CD8-positive, alpha-beta memory T cell (primary cell): ENCODE results near the gene TMEM231. TPM values are rescaled to one million over a fixed set of nuclear protein-coding genes. Genes with fewer than 3 reads are reported as not detected.

Experiments
- CTCF ChIA-PET: fragments of 350-600 bp; sonication (Branson Sonifier 250); formaldehyde crosslinking; loops from one replicate; lab custom pipeline; 2021; ENCODE audit warnings: antibody characterized with exemption; lab: Charles Lee
- POLR2A ChIA-PET: fragments of 350-600 bp; sonication (Branson Sonifier 250); formaldehyde crosslinking; loops from one replicate; lab custom pipeline; 2021; ENCODE audit warnings: antibody characterized with exemption; lab: Charles Lee
- DNase-seq, 5 donors: peaks; one replicate each; pipeline versions ENCODE4 v3.0.0 to v3.0.0-alpha.2; 2020 to 2022; ENCODE audit warnings: mixed read lengths in 1 of 5
- H3K27ac ChIP-seq: one replicate; pipeline ENCODE4 v1.7.0; 2013; ENCODE audit warnings: low read depth, mild to moderate bottlenecking, low read length, moderate library complexity
- H3K27me3 ChIP-seq: 2 replicates; pipeline ENCODE4 v1.7.0; 2013; ENCODE audit warnings: low read length, mild to moderate bottlenecking; ENCODE audit not compliant: insufficient read depth, poor library complexity, severe bottlenecking
- H3K36me3 ChIP-seq: 2 replicates; pipeline ENCODE4 v1.7.0; 2013; ENCODE audit warnings: mild to moderate bottlenecking, low read length, moderate library complexity; ENCODE audit not compliant: insufficient read depth
- H3K4me1 ChIP-seq: 2 replicates; pipeline ENCODE4 v1.7.0; 2013; ENCODE audit warnings: mild to moderate bottlenecking, low read length, moderate library complexity; ENCODE audit not compliant: insufficient read depth
- H3K4me3 ChIP-seq: 2 replicates; pipeline ENCODE4 v1.7.0; 2013; ENCODE audit warnings: mild to moderate bottlenecking, low read length
- H3K9me3 ChIP-seq: 2 replicates; pipeline ENCODE4 v1.7.0; 2013; ENCODE audit warnings: mild to moderate bottlenecking, low read length
- H3K27ac Mint-ChIP-seq, 8 donors: one replicate each; pipeline ENCODE4 v1.8.0; 2020 to 2021; ENCODE audit warnings: mixed read lengths in 8 of 8, mild to moderate bottlenecking in 6 of 8, inconsistent platforms in 3 of 8, moderate library complexity in 3 of 8
- H3K27me3 Mint-ChIP-seq, 2 donors: one replicate each; pipeline ENCODE4 v1.8.0; 2020 to 2021; ENCODE audit warnings: mixed read lengths in 2 of 2, mild to moderate bottlenecking in 1 of 2, moderate library complexity in 1 of 2
- H3K36me3 Mint-ChIP-seq, 3 donors: one replicate each; pipeline ENCODE4 v1.8.0; 2020 to 2021; ENCODE audit warnings: mixed read lengths in 3 of 3, inconsistent platforms in 1 of 3, mild to moderate bottlenecking in 1 of 3
- H3K4me1 Mint-ChIP-seq, 3 donors: one replicate each; pipeline ENCODE4 v1.8.0; 2020 to 2021; ENCODE audit warnings: mixed read lengths in 3 of 3, inconsistent platforms in 1 of 3, mild to moderate bottlenecking in 1 of 3
- H3K4me3 Mint-ChIP-seq, 7 donors: one replicate each; pipeline ENCODE4 v1.8.0; 2020 to 2021; ENCODE audit warnings: mixed read lengths in 7 of 7, mild to moderate bottlenecking in 6 of 7, moderate library complexity in 4 of 7, inconsistent platforms in 2 of 7
- H3K9me3 Mint-ChIP-seq, 5 donors: one replicate each; pipeline ENCODE4 v1.8.0; 2020 to 2022; ENCODE audit warnings: mixed read lengths in 5 of 5, mild to moderate bottlenecking in 3 of 5, moderate library complexity in 2 of 5, inconsistent platforms in 1 of 5
- polyA plus RNA-seq: library from polyadenylated mRNA; unstranded; fragments of 300-500 nt; fragmentation: Illumina TruSeq; gene quantifications from one replicate; pipeline ENCODE4 v1.2.3, GENCODE V29; 2021
- total RNA-seq, 2 experiments: library from RNA; stranded (reverse); gene quantifications; one replicate each; pipeline ENCODE4 v1.2.3, GENCODE V29; 2021

The TMEM231 gene
- total and polyA plus RNA-seq, 3 experiments from 2014 or later = 3.4 to 5.4 (median 5.3) TPM

GRCh38 chr16:75537776-75538175, 18.3 kb downstream of the TMEM231 start:
- POLR2A ChIA-PET = no interaction called here
- Histone ChIP-seq H3K4me3 (no peak overlapping the region), H3K27ac (no peak overlapping the region), H3K4me1 (no peaks in the 10 kb centered on the region), H3K36me3 (no peaks in the 10 kb centered on the region), H3K27me3 (no peaks in the 10 kb centered on the region), H3K9me3 (no peaks in the 10 kb centered on the region)
- CTCF ChIA-PET = interaction anchor here (1.2 kb wide), 1 partner anchor 21 kb away, joined by 6 read pairs; no protein-coding TSS in a partner anchor
- no peaks in the 10 kb centered on the region for H3K9me3 Mint-ChIP-seq
- no peaks in the 10 kb centered on the region for H3K36me3 Mint-ChIP-seq
- H3K27me3 Mint-ChIP-seq = no peaks in the 10 kb centered on the region
- no peaks in the 10 kb centered on the region for H3K4me1 Mint-ChIP-seq
- no peak for DNase-seq
- no peak overlapping the region for H3K4me3 Mint-ChIP-seq
- H3K27ac Mint-ChIP-seq = no peak overlapping the region

DNA sequence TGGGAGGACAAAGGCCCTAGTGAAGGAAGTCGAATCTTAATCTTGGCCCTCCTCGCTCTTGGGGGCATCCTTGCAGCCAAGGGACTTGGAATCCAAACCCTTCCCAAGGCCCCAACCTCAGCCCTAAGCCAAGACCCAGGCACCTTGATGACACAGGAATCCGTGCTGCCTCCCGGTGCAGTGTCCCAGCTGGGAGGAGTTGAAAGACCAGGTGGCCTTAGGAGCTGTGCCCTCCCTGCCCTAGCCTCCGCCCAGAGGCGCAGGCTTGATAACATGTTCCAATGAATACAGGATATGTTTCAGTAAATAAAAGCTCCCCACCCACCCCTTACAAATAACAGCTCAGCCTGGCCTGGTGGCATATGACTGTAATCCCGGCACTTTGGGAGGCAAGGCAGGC, 20.2 kb downstream of the TMEM231 start, which contains the start of gene CHST5:
Gene CHST5, minus strand, starts transcription at position 208 of the 400 bp plus-strand sequence. CDS start 5,724 bp downstream, outside the sequence.
- Histone ChIP-seq H3K27me3 (no peaks in the 10 kb centered on the region), H3K4me1 (no peaks in the 10 kb centered on the region), H3K4me3 (no peak within 1 kb of the TSS), H3K9me3 (no peaks in the 10 kb centered on the region), H3K27ac (no peak within 1 kb of the TSS), H3K36me3 (no peaks in the 10 kb centered on the region)
- DNase-seq = no peak
- Mint-ChIP-seq H3K4me1 (no peaks in the 10 kb centered on the region), H3K27me3 (no peaks in the 10 kb centered on the region), H3K36me3 (no peaks in the 10 kb centered on the region), H3K4me3 (no peak within 1 kb of the TSS), H3K9me3 (no peaks in the 10 kb centered on the region), H3K27ac (peak within 1 kb of the TSS in 2 of 8 donors; percentile 21 to 47)
- ChIA-PET CTCF (interaction anchor here (1.1 to 1.5 kb wide), 2 partner anchors 14 to 47 kb away, joined by 3 read pairs; no protein-coding TSS in a partner anchor), POLR2A (no interaction called here)

DNA sequence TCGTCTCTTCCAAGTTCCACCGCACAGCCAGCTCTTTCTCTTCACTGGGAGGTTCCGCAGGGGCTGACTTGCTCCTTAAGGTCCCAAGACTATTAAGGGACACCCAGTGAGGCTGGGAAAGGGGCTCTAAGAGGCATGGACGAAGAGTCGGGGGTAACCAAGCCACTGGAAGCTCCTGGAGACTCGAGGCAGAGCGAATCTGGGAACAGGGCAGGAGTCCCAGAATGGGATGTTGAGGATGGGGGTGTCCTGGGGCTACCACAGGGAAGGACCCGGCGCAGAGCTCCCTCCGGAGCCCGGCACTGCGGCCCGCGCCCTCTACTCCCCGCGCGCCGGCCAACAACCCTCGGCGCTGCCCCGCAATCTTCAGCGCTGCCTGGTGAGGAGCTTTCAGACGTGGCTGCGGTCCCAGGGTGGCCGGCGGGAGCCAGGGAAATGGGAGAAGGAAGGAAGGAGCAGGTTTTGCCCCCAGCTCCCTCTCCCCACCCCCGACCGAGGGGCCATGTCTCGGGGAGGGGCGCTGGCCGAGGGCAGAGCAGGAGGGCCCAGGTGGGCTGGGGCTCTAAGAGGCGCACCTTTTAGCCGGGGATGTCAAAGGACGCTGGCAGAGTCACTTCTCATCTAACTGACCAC, 20.7 kb downstream of the TMEM231 start:
- no peaks in the 10 kb centered on the region for H3K36me3 ChIP-seq
- POLR2A ChIA-PET = no interaction called here
- no peak for DNase-seq
- Mint-ChIP-seq H3K27ac (no peak overlapping the region), H3K36me3 (no peaks in the 10 kb centered on the region), H3K9me3 (no peaks in the 10 kb centered on the region), H3K4me3 (no peak overlapping the region), H3K27me3 (no peaks in the 10 kb centered on the region), H3K4me1 (no peaks in the 10 kb centered on the region)
- H3K4me3 ChIP-seq = no peak overlapping the region
- H3K27ac ChIP-seq = no peak overlapping the region
- CTCF ChIA-PET = interaction anchor here (1.0 to 1.5 kb wide), 2 partner anchors 13 to 18 kb away, joined by 3 read pairs; no protein-coding TSS in a partner anchor
- no peaks in the 10 kb centered on the region for H3K4me1 ChIP-seq
- H3K9me3 ChIP-seq = no peaks in the 10 kb centered on the region
- H3K27me3 ChIP-seq = no peaks in the 10 kb centered on the region

DNA sequence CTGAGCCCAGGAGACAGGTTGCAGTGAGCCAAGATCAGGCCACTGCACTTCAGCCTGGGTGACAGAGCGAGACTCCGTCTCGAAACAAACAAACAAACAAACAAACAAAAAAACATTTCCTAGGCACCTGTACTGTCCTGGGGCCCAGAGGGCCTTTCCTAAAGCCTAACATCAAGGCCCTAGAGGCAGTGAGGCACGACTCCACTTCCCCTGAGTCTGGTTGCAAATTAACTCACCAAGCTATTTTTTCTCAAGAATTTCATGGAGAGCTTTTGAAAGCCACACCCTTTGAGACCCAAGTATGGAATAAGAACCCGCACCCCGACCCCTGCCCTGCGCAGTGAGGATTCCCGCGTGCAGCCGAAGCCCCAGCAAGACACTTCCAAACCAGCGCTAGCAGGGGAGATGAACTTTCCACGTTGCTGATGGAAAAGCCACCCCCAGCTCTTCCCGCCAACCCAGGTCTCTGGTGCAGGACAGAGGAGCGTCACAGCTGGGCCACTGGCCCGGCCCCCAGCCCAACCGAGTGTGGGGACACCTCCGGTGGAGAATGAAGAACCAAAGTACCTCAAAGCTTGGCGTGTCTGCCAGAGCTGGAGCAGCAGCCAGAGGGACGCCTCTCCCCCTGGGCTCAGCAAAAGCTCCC, 21.4 kb downstream of the TMEM231 start:
- Histone ChIP-seq H3K4me1 (no peaks in the 10 kb centered on the region), H3K4me3 (no peak overlapping the region), H3K27ac (no peak overlapping the region), H3K36me3 (no peaks in the 10 kb centered on the region), H3K27me3 (no peaks in the 10 kb centered on the region), H3K9me3 (no peaks in the 10 kb centered on the region)
- H3K4me1 Mint-ChIP-seq = no peaks in the 10 kb centered on the region
- POLR2A ChIA-PET = no interaction called here
- H3K4me3 Mint-ChIP-seq = no peak overlapping the region
- H3K9me3 Mint-ChIP-seq = no peaks in the 10 kb centered on the region
- H3K27ac Mint-ChIP-seq = no peak overlapping the region
- H3K36me3 Mint-ChIP-seq = no peaks in the 10 kb centered on the region
- DNase-seq = no peak
- CTCF ChIA-PET = interaction anchor here (1.0 to 1.5 kb wide), 2 partner anchors 13 to 18 kb away, joined by 3 read pairs; no protein-coding TSS in a partner anchor
- H3K27me3 Mint-ChIP-seq = no peaks in the 10 kb centered on the region

DNA sequence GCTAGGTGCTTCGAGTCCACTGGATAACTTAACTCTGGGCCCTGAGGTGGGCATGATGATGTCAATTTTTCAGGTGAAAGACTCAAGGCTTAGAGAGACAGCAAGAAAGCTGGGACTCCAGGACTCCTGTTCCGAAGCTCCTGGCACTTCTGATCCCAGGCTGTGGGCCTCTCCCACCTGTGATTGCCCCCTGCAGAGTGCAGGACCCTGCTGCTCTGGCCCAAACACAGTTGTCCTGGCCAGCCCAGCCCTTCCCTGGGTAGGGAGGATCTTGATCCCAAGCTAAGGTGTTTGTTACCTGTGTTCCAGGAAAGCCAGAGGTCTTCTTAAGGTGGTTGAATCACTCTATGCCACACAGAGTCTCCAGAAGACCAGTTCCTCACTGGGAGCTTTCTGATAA, 23.3 kb downstream of the TMEM231 start:
- Mint-ChIP-seq H3K4me3 (no peak overlapping the region), H3K27me3 (no peaks in the 10 kb centered on the region), H3K36me3 (no peaks in the 10 kb centered on the region), H3K27ac (no peak overlapping the region), H3K4me1 (no peaks in the 10 kb centered on the region), H3K9me3 (no peaks in the 10 kb centered on the region)
- no peak for DNase-seq
- H3K4me1 ChIP-seq = no peaks in the 10 kb centered on the region
- no peaks in the 10 kb centered on the region for H3K36me3 ChIP-seq
- H3K9me3 ChIP-seq = no peaks in the 10 kb centered on the region
- H3K27ac ChIP-seq = no peak overlapping the region
- ChIA-PET CTCF (no interaction called here), POLR2A (no interaction called here)
- no peak overlapping the region for H3K4me3 ChIP-seq
- no peaks in the 10 kb centered on the region for H3K27me3 ChIP-seq

DNA sequence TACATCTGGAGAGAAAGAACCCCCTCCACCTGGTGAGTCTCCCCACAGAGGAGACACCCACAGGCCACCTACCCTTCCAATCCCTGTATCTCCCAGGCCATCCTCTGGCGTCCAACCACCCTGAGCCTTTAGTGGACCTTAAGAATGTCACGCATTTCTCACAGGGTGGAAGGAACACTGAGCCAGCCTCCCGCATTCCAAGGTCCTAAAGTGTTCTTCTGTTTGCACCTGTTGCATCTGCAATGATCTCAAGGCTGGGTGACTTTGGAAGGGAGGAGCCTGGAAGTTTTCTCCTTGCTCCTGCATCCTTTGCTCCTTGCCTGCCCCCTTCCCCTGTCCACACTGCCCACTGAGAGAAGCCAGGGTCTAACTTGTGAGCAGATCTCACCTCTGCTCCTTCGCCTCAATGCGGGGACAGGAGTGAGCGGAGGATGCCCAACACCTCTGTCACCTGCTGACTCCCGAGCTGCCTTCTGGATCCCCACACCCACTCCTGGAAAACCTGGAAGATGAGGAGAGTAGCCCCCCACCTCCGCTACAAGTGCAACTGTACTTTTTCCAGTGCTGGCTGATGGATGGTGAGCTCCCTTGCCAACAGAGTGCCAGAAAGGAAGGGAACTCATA, 23.8 kb downstream of the TMEM231 start:
- H3K4me3 Mint-ChIP-seq = no peak overlapping the region
- Histone ChIP-seq H3K27ac (no peak overlapping the region), H3K36me3 (no peaks in the 10 kb centered on the region), H3K4me1 (no peaks in the 10 kb centered on the region), H3K27me3 (no peaks in the 10 kb centered on the region), H3K4me3 (no peak overlapping the region), H3K9me3 (no peaks in the 10 kb centered on the region)
- no peaks in the 10 kb centered on the region for H3K9me3 Mint-ChIP-seq
- H3K27me3 Mint-ChIP-seq = no peaks in the 10 kb centered on the region
- ChIA-PET POLR2A (no interaction called here), CTCF (interaction anchor here (1.5 kb wide), 1 partner anchor 15 kb away, joined by 6 read pairs; no protein-coding TSS in a partner anchor)
- H3K4me1 Mint-ChIP-seq = no peaks in the 10 kb centered on the region
- DNase-seq = no peak
- no peaks in the 10 kb centered on the region for H3K36me3 Mint-ChIP-seq
- H3K27ac Mint-ChIP-seq = no peak overlapping the region

DNA sequence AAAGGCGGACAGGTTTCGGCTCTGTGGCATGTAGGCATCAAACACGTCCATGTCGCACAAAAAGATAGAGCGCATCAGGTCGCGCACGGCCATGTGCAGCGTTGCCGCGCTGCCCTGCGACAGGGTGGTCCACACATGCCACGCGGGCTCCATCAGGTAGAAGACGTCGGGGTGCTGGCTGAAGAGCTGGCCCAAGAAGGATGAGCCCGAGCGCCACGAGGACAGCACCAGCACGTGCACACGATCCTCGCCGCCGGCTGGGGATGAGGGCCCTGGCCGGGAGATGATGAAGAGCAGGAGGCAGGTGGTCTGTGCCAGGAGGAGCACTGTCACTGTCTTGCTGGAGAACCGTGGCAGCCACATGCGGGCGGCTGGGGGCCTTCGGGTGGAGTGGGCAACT, 26.1 kb downstream of the TMEM231 start:
- no peaks in the 10 kb centered on the region for H3K4me1 Mint-ChIP-seq
- H3K9me3 ChIP-seq = no peaks in the 10 kb centered on the region
- H3K9me3 Mint-ChIP-seq = no peaks in the 10 kb centered on the region
- no peak overlapping the region for H3K4me3 ChIP-seq
- H3K27ac ChIP-seq = no peak overlapping the region
- H3K4me1 ChIP-seq = no peaks in the 10 kb centered on the region
- no peaks in the 10 kb centered on the region for H3K36me3 ChIP-seq
- no peaks in the 10 kb centered on the region for H3K27me3 Mint-ChIP-seq
- no peaks in the 10 kb centered on the region for H3K27me3 ChIP-seq
- DNase-seq = no peak
- POLR2A ChIA-PET = no interaction called here
- H3K27ac Mint-ChIP-seq = no peak overlapping the region
- H3K36me3 Mint-ChIP-seq = no peaks in the 10 kb centered on the region
- no peak overlapping the region for H3K4me3 Mint-ChIP-seq
- CTCF ChIA-PET = no interaction called here
